ENCODE measurements around the gene AP1G2.

The AP1G2 gene

DNA sequence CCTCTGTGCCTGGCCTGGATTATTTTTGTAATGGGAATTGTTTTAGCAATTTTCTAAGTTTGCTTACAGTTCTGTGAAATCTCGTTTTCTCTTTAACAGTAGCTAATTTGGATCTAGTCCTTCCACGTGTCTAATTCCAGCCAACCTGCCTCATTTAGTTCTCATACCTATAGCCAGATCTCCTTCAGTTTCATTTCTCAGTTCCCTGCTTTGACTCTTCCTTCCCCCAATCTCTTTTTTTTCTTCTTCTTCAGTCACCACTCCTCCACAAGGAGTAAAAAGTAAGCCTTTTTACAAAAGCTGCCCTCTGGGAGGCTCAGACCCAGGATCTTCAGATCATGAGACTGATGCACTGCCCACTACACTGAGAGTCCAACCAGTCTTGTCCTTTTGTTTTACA lies 10.1 kb downstream of the AP1G2 start:
- no peak overlapping the region for H3K4me3 ChIP-seq (IDR thresholded peaks at IDR 0.05; ENCODE audit: insufficient read depth, low read depth, low read length)
- no peak overlapping the region for H3K9ac ChIP-seq
- H3K27ac ChIP-seq: no peak overlapping the region
- H3K27me3 ChIP-seq (ENCODE audit: insufficient read depth, low read depth): no peaks in the 10 kb centered on the region
- H3K79me2 ChIP-seq (ENCODE audit: insufficient read depth, low read depth): no peaks in the 10 kb centered on the region; the same call in 1 of the 2 replicates
- TF ChIP-seq, protein P1, sequence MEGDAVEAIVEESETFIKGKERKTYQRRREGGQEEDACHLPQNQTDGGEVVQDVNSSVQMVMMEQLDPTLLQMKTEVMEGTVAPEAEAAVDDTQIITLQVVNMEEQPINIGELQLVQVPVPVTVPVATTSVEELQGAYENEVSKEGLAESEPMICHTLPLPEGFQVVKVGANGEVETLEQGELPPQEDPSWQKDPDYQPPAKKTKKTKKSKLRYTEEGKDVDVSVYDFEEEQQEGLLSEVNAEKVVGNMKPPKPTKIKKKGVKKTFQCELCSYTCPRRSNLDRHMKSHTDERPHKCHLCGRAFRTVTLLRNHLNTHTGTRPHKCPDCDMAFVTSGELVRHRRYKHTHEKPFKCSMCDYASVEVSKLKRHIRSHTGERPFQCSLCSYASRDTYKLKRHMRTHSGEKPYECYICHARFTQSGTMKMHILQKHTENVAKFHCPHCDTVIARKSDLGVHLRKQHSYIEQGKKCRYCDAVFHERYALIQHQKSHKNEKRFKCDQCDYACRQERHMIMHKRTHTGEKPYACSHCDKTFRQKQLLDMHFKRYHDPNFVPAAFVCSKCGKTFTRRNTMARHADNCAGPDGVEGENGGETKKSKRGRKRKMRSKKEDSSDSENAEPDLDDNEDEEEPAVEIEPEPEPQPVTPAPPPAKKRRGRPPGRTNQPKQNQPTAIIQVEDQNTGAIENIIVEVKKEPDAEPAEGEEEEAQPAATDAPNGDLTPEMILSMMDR (conservative IDR thresholded peaks at IDR 0.05; ENCODE audit: low read depth, low read length): no peak
- peak overlapping the region; percentile 57 for H3K4me2 ChIP-seq
- no peak overlapping the region for H2AFZ ChIP-seq (ENCODE audit: low read depth)
- H3K4me1 ChIP-seq (ENCODE audit: low read depth, poor library complexity, severe bottlenecking): peaks cover 17% of the 10 kb centered on the region
- H3K36me3 ChIP-seq (ENCODE audit: insufficient read depth): no peaks in the 10 kb centered on the region
- no peaks in the 10 kb centered on the region for H4K20me1 ChIP-seq (ENCODE audit: insufficient read depth)

DNA sequence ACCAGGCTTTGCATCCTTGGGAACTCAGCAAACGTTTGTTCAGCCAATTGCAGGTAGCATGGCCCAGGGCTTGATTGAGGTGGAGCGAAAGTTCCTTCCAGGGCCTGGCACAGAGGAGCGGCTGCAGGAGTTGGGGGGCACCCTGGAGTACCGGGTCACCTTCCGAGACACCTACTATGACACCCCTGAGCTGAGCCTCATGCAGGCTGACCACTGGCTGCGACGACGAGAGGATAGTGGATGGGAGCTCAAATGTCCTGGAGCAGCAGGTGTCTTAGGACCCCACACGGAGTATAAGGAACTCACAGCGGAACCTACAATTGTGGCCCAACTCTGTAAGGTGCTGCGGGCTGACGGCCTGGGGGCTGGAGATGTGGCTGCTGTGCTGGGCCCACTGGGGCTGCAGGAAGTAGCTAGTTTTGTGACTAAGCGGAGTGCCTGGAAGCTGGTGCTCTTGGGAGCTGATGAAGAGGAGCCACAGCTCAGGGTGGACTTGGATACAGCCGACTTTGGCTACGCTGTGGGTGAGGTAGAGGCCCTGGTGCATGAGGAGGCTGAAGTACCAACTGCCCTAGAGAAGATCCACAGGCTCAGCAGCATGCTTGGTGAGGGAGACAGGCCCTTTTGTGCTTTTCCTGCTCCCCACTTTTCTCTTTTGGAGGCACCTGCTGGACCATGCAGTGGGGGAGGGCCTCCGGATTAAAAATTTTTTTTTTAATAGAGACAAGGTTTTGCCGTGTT lies 10.7 kb downstream of the AP1G2 start:
- H3K4me2 ChIP-seq: peak overlapping the region; percentile 57
- H3K27me3 ChIP-seq (ENCODE audit: insufficient read depth, low read depth): no peaks in the 10 kb centered on the region
- peaks cover 17% of the 10 kb centered on the region for H3K4me1 ChIP-seq (ENCODE audit: low read depth, poor library complexity, severe bottlenecking)
- TF ChIP-seq, protein P1 (conservative IDR thresholded peaks at IDR 0.05; ENCODE audit: low read depth, low read length): no peak
- H3K9ac ChIP-seq: peak overlapping the region; percentile 71; the same call in 1 of the 2 replicates
- H3K4me3 ChIP-seq (IDR thresholded peaks at IDR 0.05; ENCODE audit: insufficient read depth, low read depth, low read length): no peak overlapping the region
- H2AFZ ChIP-seq (ENCODE audit: low read depth): peak overlapping the region; percentile 69
- peak overlapping the region; percentile 47; the same call in 1 of the 2 replicates for H3K27ac ChIP-seq
- H3K79me2 ChIP-seq (ENCODE audit: insufficient read depth, low read depth): no peaks in the 10 kb centered on the region; the same call in 1 of the 2 replicates
- H4K20me1 ChIP-seq (ENCODE audit: insufficient read depth): no peaks in the 10 kb centered on the region
- H3K36me3 ChIP-seq (ENCODE audit: insufficient read depth): no peaks in the 10 kb centered on the region

DNA sequence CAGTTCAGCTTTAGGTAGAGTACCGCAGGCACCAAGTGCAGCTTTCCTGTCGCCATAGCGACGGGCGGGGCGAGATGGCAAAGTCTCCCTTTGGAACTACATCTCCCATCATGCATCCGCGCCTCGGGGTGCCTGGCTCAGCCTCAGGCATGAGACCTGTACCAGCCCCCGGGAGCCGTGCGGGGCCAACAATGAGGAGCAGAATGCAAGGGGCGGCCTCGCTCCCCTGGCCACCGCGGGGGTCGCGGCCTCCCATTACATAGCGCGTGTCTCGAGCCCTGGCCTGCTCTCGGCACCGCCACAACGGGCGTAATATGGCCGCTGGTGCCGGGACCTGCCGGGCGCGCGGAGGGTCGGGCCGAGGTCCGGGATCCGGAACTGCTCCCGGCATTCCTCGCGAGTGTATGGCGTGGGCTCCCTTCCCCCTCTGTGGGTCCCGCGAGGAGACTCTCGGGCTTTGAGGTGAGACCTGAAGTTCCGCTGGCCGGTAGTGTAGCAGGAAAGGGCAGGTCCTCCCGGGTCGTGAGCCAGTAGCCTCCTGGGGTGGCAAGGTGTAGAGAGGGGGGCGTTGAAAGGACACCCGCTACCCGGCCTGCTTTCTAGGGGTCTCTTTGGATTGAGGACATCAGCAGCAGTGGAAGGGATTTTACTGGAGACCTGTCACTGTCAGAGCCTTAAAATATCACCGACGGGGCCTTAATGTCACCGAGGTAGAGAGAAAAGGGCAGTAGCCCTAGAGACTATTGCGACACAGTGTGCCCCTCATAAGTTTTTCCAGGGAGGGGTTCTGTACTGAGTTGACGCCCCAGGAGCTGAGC lies 11.5 kb downstream of the AP1G2 start, which contains the start of gene THTPA:
Gene THTPA, plus strand, starts transcription at position 390 of the 818 bp plus-strand sequence. CDS start 487 bp downstream, outside the sequence.
- H3K9ac ChIP-seq: peak within 1 kb of the TSS; percentile 71

DNA sequence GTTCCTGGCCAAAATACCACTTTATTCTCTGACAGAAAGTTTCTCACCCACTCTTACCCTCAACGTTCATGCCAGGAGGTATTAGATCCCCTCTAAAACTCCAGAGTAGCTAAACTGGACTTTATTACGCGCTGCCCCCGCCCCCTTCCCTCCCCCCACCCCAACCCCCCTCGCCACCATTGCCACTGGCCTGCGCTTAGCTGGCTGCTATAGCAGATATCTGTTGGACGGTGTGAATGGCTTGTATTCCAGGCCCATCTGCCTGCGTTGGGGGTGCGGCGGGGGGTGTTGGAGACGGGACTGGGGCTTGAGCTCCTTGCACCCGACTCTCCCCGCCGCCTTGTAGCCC lies 12.1 kb downstream of the AP1G2 start:
- peak overlapping the region; percentile 71; the same call in 1 of the 2 replicates for H3K9ac ChIP-seq
- no peaks in the 10 kb centered on the region for H4K20me1 ChIP-seq (ENCODE audit: insufficient read depth)
- no peaks in the 10 kb centered on the region for H3K27me3 ChIP-seq (ENCODE audit: insufficient read depth, low read depth)
- no peak overlapping the region for H3K4me2 ChIP-seq
- no peaks in the 10 kb centered on the region; the same call in 1 of the 2 replicates for H3K79me2 ChIP-seq (ENCODE audit: insufficient read depth, low read depth)
- H3K4me3 ChIP-seq (IDR thresholded peaks at IDR 0.05; ENCODE audit: insufficient read depth, low read depth, low read length): no peak overlapping the region
- H2AFZ ChIP-seq (ENCODE audit: low read depth): peak overlapping the region; percentile 69
- no peaks in the 10 kb centered on the region for H3K36me3 ChIP-seq (ENCODE audit: insufficient read depth)
- H3K27ac ChIP-seq: no peak overlapping the region
- TF ChIP-seq, protein P1 (conservative IDR thresholded peaks at IDR 0.05; ENCODE audit: low read depth, low read length): no peak
- peaks cover 17% of the 10 kb centered on the region for H3K4me1 ChIP-seq (ENCODE audit: low read depth, poor library complexity, severe bottlenecking)

More for the DNA sequence above, 11.5 kb downstream of the AP1G2 start, which contains the start of gene THTPA:
- no peak within 1 kb of the TSS for H3K4me3 ChIP-seq (IDR thresholded peaks at IDR 0.05; ENCODE audit: insufficient read depth, low read depth, low read length)
- no peaks in the 10 kb centered on the region for H3K36me3 ChIP-seq (ENCODE audit: insufficient read depth)
- TF ChIP-seq, protein P1 (conservative IDR thresholded peaks at IDR 0.05; ENCODE audit: low read depth, low read length): no peak
- no peaks in the 10 kb centered on the region for H3K27me3 ChIP-seq (ENCODE audit: insufficient read depth, low read depth)
- peak within 1 kb of the TSS; percentile 69 for H2AFZ ChIP-seq (ENCODE audit: low read depth)
- no peaks in the 10 kb centered on the region; the same call in 1 of the 2 replicates for H3K79me2 ChIP-seq (ENCODE audit: insufficient read depth, low read depth)
- H3K27ac ChIP-seq: peak within 1 kb of the TSS; percentile 47
- H3K4me2 ChIP-seq: peak within 1 kb of the TSS; percentile 57
- H4K20me1 ChIP-seq (ENCODE audit: insufficient read depth): no peaks in the 10 kb centered on the region
- H3K4me1 ChIP-seq (ENCODE audit: low read depth, poor library complexity, severe bottlenecking): peaks cover 17% of the 10 kb centered on the region
